Spleen (tissue), 7 donors: ENCODE measurements around the gene IPCEF1.

Experiments
- CTCF ChIP-seq, 11 experiments: fragments of 200-600 bp in 7 of 11; fragments of 450-650 bp in 4 of 11; sonication (generic) in 4 of 11; IDR thresholded peaks in 8 of 11; conservative IDR thresholded peaks in 3 of 11; 1 replicate in 7 of 11; 2 replicates in 4 of 11; pipeline versions ENCODE4 v1.4.0 to v1.8.0; 2016 to 2021; ENCODE audit warnings: antibody characterized with exemption in 11 of 11, inconsistent platforms in 4 of 11, mild to moderate bottlenecking in 1 of 11
- POLR2A ChIP-seq, 3 donors: fragments of 450-650 bp; IDR thresholded peaks; one replicate each; pipeline ENCODE4 v1.5.1; 2017; ENCODE audit warnings: antibody characterized with exemption in 3 of 3, mild to moderate bottlenecking in 1 of 3
- POLR2AphosphoS5 ChIP-seq, 3 donors: sonication (generic); formaldehyde crosslinking; IDR thresholded peaks; one replicate each; pipeline ENCODE4 v1.5.1; 2017; ENCODE audit warnings: antibody characterized with exemption in 3 of 3
- donor health status: DM: no; HTN: no; CAD: no; lungs with moderate emphysema.
- donor health status: DM: no; HTN: no; CAD: no.
- donor health status: DM: no; HTN: no; CAD: no.

GRCh38 chr6:154280521-154280920 is 76.1 kb downstream of the IPCEF1 start:
- no peak for TF ChIP-seq CTCF (IDR thresholded peaks at IDR 0.05 in 8 of 11, conservative IDR thresholded peaks at IDR 0.05 in 3 of 11)
- TF ChIP-seq POLR2AphosphoS5 (IDR thresholded peaks at IDR 0.05): no peak
- no peak for TF ChIP-seq POLR2A (IDR thresholded peaks at IDR 0.05)
